Nephron progenitor cell (in vitro differentiated cells): ENCODE results near the gene G6PC3.
A peak's percentile ranks its signal among the peaks of the same experiment; 100 is the strongest.

Experiments used
- DNase-seq: peaks from one replicate; pipeline ENCODE4 v3.0.0; 2021
- H3K27ac Mint-ChIP-seq: 2 replicates; pipeline ENCODE4 v1.8.0; 2021; ENCODE audit warnings: mild to moderate bottlenecking, moderate library complexity, mixed read lengths
- H3K27me3 Mint-ChIP-seq: 2 replicates; pipeline ENCODE4 v1.8.0; 2021; ENCODE audit warnings: mild to moderate bottlenecking, low read depth, mixed read lengths; ENCODE audit not compliant: poor library complexity
- H3K36me3 Mint-ChIP-seq: 2 replicates; pipeline ENCODE4 v1.8.0; 2021; ENCODE audit warnings: low read depth, mixed read lengths
- H3K4me1 Mint-ChIP-seq: 2 replicates; pipeline ENCODE4 v1.8.0; 2021; ENCODE audit warnings: mixed read lengths
- H3K4me3 Mint-ChIP-seq: 2 replicates; pipeline ENCODE4 v1.8.0; 2021; ENCODE audit warnings: mild to moderate bottlenecking, moderate library complexity, mixed read lengths
- H3K9me3 Mint-ChIP-seq: 2 replicates; pipeline ENCODE4 v1.8.0; 2021; ENCODE audit warnings: mild to moderate bottlenecking, moderate library complexity, mixed read lengths
- TF ChIP-seq, protein P1 (sequence below): fragments of 200-600 bp; sonication (generic); IDR thresholded peaks from 2 replicates; pipeline ENCODE4 v1.5.0; 2021; ENCODE audit warnings: antibody characterized with exemption

Gene G6PC3

GRCh38 chr17:44123356-44124117 is 53.0 kb downstream of the G6PC3 start, which contains the start of gene HDAC5:
HDAC5 (minus strand) TSS chr17:44123641; CDS start chr17:44117515, 6,126 bp downstream.
- H3K36me3 Mint-ChIP-seq = no peaks in the 10 kb centered on the region
- H3K9me3 Mint-ChIP-seq = no peaks in the 10 kb centered on the region
- peak within 1 kb of the TSS; percentile 96 for H3K4me3 Mint-ChIP-seq
- peaks cover 45% of the 10 kb centered on the region for H3K4me1 Mint-ChIP-seq
- peak; percentile 93 for DNase-seq
- peak within 1 kb of the TSS; percentile 96 for H3K27ac Mint-ChIP-seq
- TF ChIP-seq, protein P1, sequence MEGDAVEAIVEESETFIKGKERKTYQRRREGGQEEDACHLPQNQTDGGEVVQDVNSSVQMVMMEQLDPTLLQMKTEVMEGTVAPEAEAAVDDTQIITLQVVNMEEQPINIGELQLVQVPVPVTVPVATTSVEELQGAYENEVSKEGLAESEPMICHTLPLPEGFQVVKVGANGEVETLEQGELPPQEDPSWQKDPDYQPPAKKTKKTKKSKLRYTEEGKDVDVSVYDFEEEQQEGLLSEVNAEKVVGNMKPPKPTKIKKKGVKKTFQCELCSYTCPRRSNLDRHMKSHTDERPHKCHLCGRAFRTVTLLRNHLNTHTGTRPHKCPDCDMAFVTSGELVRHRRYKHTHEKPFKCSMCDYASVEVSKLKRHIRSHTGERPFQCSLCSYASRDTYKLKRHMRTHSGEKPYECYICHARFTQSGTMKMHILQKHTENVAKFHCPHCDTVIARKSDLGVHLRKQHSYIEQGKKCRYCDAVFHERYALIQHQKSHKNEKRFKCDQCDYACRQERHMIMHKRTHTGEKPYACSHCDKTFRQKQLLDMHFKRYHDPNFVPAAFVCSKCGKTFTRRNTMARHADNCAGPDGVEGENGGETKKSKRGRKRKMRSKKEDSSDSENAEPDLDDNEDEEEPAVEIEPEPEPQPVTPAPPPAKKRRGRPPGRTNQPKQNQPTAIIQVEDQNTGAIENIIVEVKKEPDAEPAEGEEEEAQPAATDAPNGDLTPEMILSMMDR = peak; percentile 33
- H3K27me3 Mint-ChIP-seq = peaks cover 15% of the 10 kb centered on the region

- DNase-seq = no peak
- H3K9me3 Mint-ChIP-seq = no peaks in the 10 kb centered on the region
- peak overlapping the region; percentile 92 for H3K4me3 Mint-ChIP-seq
- no peak overlapping the region for H3K27ac Mint-ChIP-seq
- H3K4me1 Mint-ChIP-seq = peaks cover 41% of the 10 kb centered on the region
- TF ChIP-seq, protein P1 = no peak
- peaks cover 17% of the 10 kb centered on the region for H3K27me3 Mint-ChIP-seq
- H3K36me3 Mint-ChIP-seq = no peaks in the 10 kb centered on the region
Observed at GRCh38 chr17:44124118-44124438, 53.5 kb downstream of the G6PC3 start.
